GM12892 (cell line): Measurements from ENCODE around the gene ZSWIM4.

Experiments used
- DNase-seq: peaks from one replicate; pipeline ENCODE4 v3.0.0; 2011; ENCODE audit not compliant: insufficient read length
- FAIRE-seq: peaks from 2 replicates; lab custom pipeline; 2011; peaks lifted over from hg19 to GRCh38; lab: Jason Lieb, UNC
- POLR2A ChIP-seq: IDR thresholded peaks from 2 replicates; pipeline ENCODE4 v1.6.1; 2011; ENCODE audit warnings: low read depth, low read length, control low read depth
- POLR2AphosphoS5 ChIP-seq: IDR thresholded peaks from 2 replicates; pipeline ENCODE4 v1.6.1; 2011; ENCODE audit warnings: low read depth, low read length, control low read depth
- TAF1 ChIP-seq: IDR thresholded peaks from 2 replicates; pipeline ENCODE4 v1.6.1; 2011; ENCODE audit warnings: low read depth, mild to moderate bottlenecking, control low read depth, low read length, borderline replicate concordance

Gene ZSWIM4

GRCh38 chr19:13868663-13869062, 73.4 kb downstream of the ZSWIM4 start:
- DNase-seq (no peak), FAIRE-seq (no peak)
- TF ChIP-seq TAF1, result no peak
- no peak for TF ChIP-seq POLR2A

- no peak for TF ChIP-seq POLR2A
- DNase-seq (no peak), FAIRE-seq (no peak)
These were observed 74.0 kb downstream of the ZSWIM4 start for GRCh38 chr19:13869281-13869680.

DNA sequence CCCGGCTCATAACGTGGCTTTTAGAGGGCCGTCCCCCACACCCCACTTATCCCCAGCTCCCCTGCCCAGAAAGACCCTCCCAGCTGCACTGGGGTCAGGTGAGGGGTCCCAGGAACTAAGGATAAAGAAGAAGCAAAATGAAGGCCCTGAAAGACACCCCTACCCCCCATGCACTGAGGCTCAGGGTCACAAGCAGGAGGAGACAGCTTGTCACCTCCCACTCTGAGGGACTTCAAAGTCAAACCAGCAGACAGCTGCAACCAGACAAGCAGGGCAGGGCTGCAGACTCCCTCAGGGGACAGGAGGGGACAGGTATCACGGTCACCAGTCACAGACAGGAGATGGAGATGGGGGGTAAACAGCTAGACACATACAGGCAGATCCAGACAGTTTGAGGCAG, 75.6 kb downstream of the ZSWIM4 start:
- FAIRE-seq, result no peak
- no peak for TF ChIP-seq POLR2A
- no peak for TF ChIP-seq POLR2AphosphoS5
- no peak for TF ChIP-seq TAF1
- no peak for DNase-seq

- FAIRE-seq, result no peak
- DNase-seq, result no peak
- no peak for TF ChIP-seq TAF1
- no peak for TF ChIP-seq POLR2A
- TF ChIP-seq POLR2AphosphoS5, result no peak
These were observed 77.1 kb downstream of the ZSWIM4 start for GRCh38 chr19:13872339-13872694.

DNA sequence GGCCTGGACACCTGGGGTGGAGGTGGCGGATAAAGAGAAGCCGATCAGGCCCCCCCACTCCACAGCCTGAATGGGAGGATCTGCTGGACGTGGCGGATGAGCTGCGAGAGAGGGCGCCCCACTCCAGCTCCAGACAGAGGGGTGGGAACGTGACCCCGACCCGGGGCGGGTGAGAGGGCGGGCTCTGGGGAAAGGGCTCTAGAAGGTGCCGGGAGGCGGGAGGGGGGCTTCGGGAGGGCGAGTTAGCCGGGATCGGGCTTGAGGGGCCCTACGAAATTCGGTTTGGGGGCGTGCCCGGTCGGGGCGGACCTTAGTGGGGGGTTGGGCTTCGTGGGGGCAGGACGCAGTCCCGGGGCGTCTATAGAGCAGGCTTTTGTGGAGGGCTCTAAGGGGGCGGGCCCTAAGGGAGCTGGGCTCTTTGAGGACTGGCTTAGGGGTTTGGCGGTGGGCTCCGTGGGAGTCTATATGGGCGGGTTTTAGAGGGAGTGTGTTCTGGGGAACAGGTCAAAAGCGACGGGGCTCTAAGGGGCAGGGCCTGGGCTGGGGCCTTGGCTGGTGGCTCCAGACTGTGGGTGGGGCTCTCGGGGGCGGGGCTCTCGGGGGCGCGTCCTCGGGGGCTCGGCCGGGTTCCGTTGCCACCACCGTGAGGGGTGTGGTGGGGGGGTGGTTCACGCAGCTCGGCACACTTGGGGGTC, 77.6 kb downstream of the ZSWIM4 start:
- TF ChIP-seq TAF1, result no peak
- TF ChIP-seq POLR2A, result no peak
- no peak for TF ChIP-seq POLR2AphosphoS5
- FAIRE-seq (no peak), DNase-seq (no peak)

DNA sequence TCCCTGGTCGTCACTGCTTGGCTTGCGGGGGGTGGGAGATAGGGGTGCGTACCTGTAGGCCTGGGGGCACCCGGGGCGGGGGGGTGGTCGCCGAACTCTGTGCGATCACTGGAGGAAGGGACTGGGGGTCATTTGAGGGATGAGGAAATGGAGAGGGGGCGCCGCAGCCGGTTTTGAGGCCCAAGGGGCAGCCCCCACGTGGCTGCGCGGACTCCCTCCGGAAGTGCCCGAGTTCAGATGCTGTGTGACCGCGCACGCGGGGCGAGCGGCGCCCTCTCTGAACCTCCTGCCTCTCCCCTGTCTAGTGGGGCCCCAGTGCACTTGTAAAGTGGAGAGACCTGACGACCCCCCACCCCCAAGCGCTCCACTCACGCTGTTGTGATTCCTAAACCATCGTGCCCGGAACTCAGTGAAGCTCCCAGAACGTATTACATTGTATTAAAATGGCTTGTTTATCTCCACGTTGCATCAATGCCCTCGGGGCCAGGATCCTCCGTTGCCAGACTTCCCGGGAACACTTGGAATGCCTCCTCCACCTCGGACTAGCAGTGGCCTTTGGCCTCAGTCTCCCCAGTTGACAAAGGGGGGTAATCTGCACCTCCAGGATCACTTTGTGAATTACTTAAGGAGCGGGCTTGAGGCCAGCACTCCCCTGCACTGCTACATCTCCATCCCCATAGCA, 78.7 kb downstream of the ZSWIM4 start:
- DNase-seq, result peak; percentile 13
- FAIRE-seq, result no peak
- TF ChIP-seq POLR2A, result no peak
- no peak for TF ChIP-seq POLR2AphosphoS5
- TF ChIP-seq TAF1, result no peak

DNA sequence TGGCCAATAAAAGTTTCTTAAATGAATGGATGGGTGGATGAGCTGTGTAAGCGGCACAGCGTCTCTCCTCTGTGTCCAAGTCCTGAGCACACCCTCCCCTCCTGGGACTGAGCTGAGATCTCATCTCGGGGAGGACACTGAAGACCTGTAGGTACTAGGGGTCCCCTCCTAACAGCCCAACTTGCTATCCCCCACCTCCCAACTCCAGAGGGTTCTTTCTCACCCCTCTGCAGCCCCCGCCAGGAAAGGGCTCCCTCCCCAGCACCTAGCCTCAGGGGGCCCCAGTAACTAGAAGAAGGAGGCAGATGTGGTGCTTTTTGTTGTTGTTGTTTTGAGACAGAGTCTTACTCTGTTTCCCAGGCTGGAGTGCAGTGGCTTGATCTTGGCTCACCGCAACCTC, 80.6 kb downstream of the ZSWIM4 start:
- no peak for FAIRE-seq
- no peak for DNase-seq
- TF ChIP-seq POLR2A, result no peak
- no peak for TF ChIP-seq TAF1
- no peak for TF ChIP-seq POLR2AphosphoS5

DNA sequence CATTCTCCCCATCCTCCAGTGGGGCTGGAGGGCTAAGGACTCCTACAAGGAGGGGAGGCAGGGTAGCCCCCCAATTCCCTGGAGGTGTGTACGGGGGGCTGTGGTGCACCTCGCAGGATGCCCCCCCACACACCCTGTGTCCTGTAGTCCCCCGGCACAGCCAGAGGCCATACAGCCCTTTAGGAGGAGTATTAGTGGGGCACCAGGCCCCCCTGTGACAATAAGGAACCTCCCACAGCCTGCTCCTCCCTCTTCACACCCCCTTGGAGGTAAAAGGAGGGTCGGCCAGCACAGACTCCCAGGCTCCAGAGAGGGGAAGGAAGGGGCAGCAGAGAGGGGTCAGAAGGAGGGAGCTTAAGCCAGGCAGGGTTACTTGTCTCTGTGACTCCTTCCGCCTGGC, 81.6 kb downstream of the ZSWIM4 start, which contains the start of gene NANOS3:
TSS of gene NANOS3 (plus strand) at position 301 of the 400 bp plus-strand sequence. CDS start 115 bp downstream, outside the sequence.
- no peak for FAIRE-seq
- no peak for DNase-seq
- TF ChIP-seq TAF1, result no peak
- no peak for TF ChIP-seq POLR2AphosphoS5
- no peak for TF ChIP-seq POLR2A

DNA sequence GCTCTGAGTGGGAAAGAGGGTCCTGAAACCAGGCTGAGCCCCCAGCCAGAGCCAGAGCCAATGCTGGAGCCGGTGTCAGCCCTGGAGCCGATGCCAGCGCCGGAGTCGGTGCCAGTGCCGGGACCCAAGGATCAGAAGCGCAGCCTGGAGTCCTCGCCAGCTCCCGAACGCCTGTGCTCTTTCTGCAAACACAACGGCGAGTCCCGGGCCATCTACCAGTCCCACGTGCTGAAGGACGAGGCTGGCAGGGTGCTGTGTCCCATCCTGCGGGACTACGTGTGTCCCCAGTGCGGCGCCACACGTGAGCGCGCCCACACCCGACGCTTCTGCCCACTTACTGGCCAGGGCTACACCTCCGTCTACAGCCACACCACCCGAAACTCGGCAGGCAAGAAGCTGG, 82.1 kb downstream of the ZSWIM4 start:
- no peak for TF ChIP-seq TAF1
- TF ChIP-seq POLR2A, result no peak
- TF ChIP-seq POLR2AphosphoS5, result no peak
- DNase-seq (no peak), FAIRE-seq (no peak)

- FAIRE-seq (peak; percentile 99), DNase-seq (peak; percentile 98)
- TF ChIP-seq POLR2A (no peak), TAF1 (no peak), POLR2AphosphoS5 (no peak)
These were observed 85.1 kb downstream of the ZSWIM4 start for GRCh38 chr19:13880059-13881043.

- peak; percentile 17 for FAIRE-seq
- TF ChIP-seq TAF1 (no peak), POLR2A (no peak), POLR2AphosphoS5 (no peak)
- DNase-seq, result no peak
These were observed 86.0 kb downstream of the ZSWIM4 start for GRCh38 chr19:13881251-13881691.
